C1 segment of cervical spinal cord (tissue), 14 donors: ENCODE data around the gene TGM5.
"Not testable (repeated sequence)": the region's sequence is repeated elsewhere in the genome, so short reads cannot be mapped to it uniquely, and the experiment has no call there.

Experiments
- DNase-seq, 14 donors: peaks; one replicate each; lab custom pipeline; 2025; lab: John Stamatoyannopoulos, UW

The TGM5 gene

GRCh38 chr15:43275740-43276562 is 9.2 kb upstream of the TGM5 start:
- DNase-seq, result peak in 3 of 14 donors; percentile 4 to 28 (median 11)

GRCh38 chr15:43274136-43274535 is 7.4 kb upstream of the TGM5 start:
- peak in 3 of 14 donors; percentile 8 to 55 (median 17) for DNase-seq

GRCh38 chr15:43273243-43273642 is 6.5 kb upstream of the TGM5 start:
- peak in 2 of 14 donors; percentile 23 to 26 for DNase-seq

GRCh38 chr15:43271908-43272307 is 5.2 kb upstream of the TGM5 start:
- DNase-seq, result not testable (repeated sequence)

- peak in 1 of 14 donors; percentile 37 for DNase-seq
These were observed 4.1 kb upstream of the TGM5 start for GRCh38 chr15:43270676-43271306.

GRCh38 chr15:43270113-43270665 is 3.5 kb upstream of the TGM5 start:
- DNase-seq, result peak in 5 of 14 donors; percentile 18 to 60 (median 28)

GRCh38 chr15:43268111-43269105 is 1.7 kb upstream of the TGM5 start:
- DNase-seq, result peak in 1 of 14 donors; percentile 14

- DNase-seq, result no peak
These were observed 711 bp upstream of the TGM5 start for GRCh38 chr15:43267439-43267838.

GRCh38 chr15:43266386-43266785 is 342 bp downstream of the TGM5 start:
- no peak for DNase-seq

GRCh38 chr15:43260011-43260615 is 6.6 kb downstream of the TGM5 start:
- DNase-seq, result no peak

GRCh38 chr15:43258781-43259180 is 7.9 kb downstream of the TGM5 start:
- DNase-seq, result no peak

GRCh38 chr15:43256341-43256740 is 10.4 kb downstream of the TGM5 start:
- DNase-seq, result no peak

GRCh38 chr15:43255376-43255775 is 11.4 kb downstream of the TGM5 start:
- no peak for DNase-seq

GRCh38 chr15:43253431-43254403 is 13.0 kb downstream of the TGM5 start:
- DNase-seq, result no peak

- DNase-seq, result no peak
These were observed 14.9 kb downstream of the TGM5 start for GRCh38 chr15:43251871-43252250.

- DNase-seq, result no peak
These were observed 15.4 kb downstream of the TGM5 start for GRCh38 chr15:43251185-43251870.

GRCh38 chr15:43250785-43251184 is 15.9 kb downstream of the TGM5 start:
- DNase-seq, result no peak

GRCh38 chr15:43249699-43250203 is 17.0 kb downstream of the TGM5 start:
- no peak for DNase-seq

GRCh38 chr15:43249236-43249635 is 17.5 kb downstream of the TGM5 start:
- no peak for DNase-seq
